Keratinocyte (primary cell): ENCODE results near the gene CLPX. TPM values are rescaled to one million over a fixed set of nuclear protein-coding genes. Genes with fewer than 3 reads are reported as not detected.
"Not testable (repeated sequence)": the region's sequence is repeated elsewhere in the genome, so short reads cannot be mapped to it uniquely, and the experiment has no call there.

Experiments
- DNase-seq: peaks from one replicate; pipeline ENCODE4 v3.0.0-alpha.2; 2011; ENCODE audit warnings: low read depth, missing footprints, low spot score
- FAIRE-seq: peaks from 2 replicates; lab custom pipeline; 2011; peaks lifted over from hg19 to GRCh38; lab: Jason Lieb, UNC
- H2AFZ ChIP-seq: 2 replicates; pipeline ENCODE4 v1.6.0; 2012; ENCODE audit warnings: low read length, control low read depth, inconsistent platforms; ENCODE audit not compliant: control insufficient read depth
- H3K27ac ChIP-seq: 2 replicates; pipeline ENCODE4 v1.5.1; 2011; ENCODE audit warnings: low read length; ENCODE audit not compliant: control insufficient read depth, insufficient read depth
- H3K27me3 ChIP-seq: 3 replicates; pipeline ENCODE4 v1.6.0; 2011; ENCODE audit warnings: low read length; ENCODE audit not compliant: control insufficient read depth, insufficient read depth; ENCODE audit errors: extremely low read depth
- H3K36me3 ChIP-seq, 2 experiments: 2 replicates in 1 of 2; 3 replicates in 1 of 2; pipeline ENCODE4 v1.5.1; 2011; ENCODE audit warnings: low read length in 2 of 2, mild to moderate bottlenecking in 1 of 2; ENCODE audit not compliant: control insufficient read depth in 2 of 2, insufficient read depth in 2 of 2; ENCODE audit errors: extremely low read depth in 1 of 2
- H3K4me1 ChIP-seq: 3 replicates; pipeline ENCODE4 v1.5.1; 2011; ENCODE audit warnings: low read length; ENCODE audit not compliant: control insufficient read depth, insufficient read depth; ENCODE audit errors: extremely low read depth
- H3K4me2 ChIP-seq: 3 replicates; pipeline ENCODE4 v1.6.0; 2011; ENCODE audit warnings: low read depth, low read length; ENCODE audit not compliant: control insufficient read depth, insufficient read depth; ENCODE audit errors: extremely low read depth
- H3K4me3 ChIP-seq, 3 experiments: fragments of 200-600 bp in 1 of 3; sonication (generic) in 1 of 3; 2 replicates in 2 of 3; 3 replicates in 1 of 3; pipeline ENCODE4 v1.5.1; 2011 to 2016; ENCODE audit warnings: low read length in 3 of 3, mild to moderate bottlenecking in 3 of 3, control low read depth in 2 of 3, inconsistent platforms in 1 of 3, low read depth in 1 of 3, mixed read lengths in 1 of 3, mixed run types in 1 of 3, moderate library complexity in 1 of 3; ENCODE audit not compliant: control insufficient read depth in 2 of 3, insufficient read depth in 2 of 3; ENCODE audit errors: extremely low read depth in 1 of 3
- H3K79me2 ChIP-seq: 2 replicates; pipeline ENCODE4 v1.6.0; 2012; ENCODE audit warnings: low read length; ENCODE audit not compliant: control insufficient read depth, insufficient read depth
- H3K9ac ChIP-seq: 3 replicates; pipeline ENCODE4 v1.6.0; 2011; ENCODE audit warnings: low read length; ENCODE audit not compliant: control insufficient read depth, insufficient read depth; ENCODE audit errors: extremely low read depth
- H3K9me1 ChIP-seq: 3 replicates; pipeline ENCODE4 v1.6.0; 2011; ENCODE audit warnings: low read length; ENCODE audit not compliant: control insufficient read depth, insufficient read depth; ENCODE audit errors: extremely low read depth
- H3K9me3 ChIP-seq: 2 replicates; pipeline ENCODE4 v1.5.1; 2012; ENCODE audit warnings: low read depth, low read length; ENCODE audit not compliant: control insufficient read depth
- H4K20me1 ChIP-seq: 3 replicates; pipeline ENCODE4 v1.6.0; 2011; ENCODE audit warnings: low read length; ENCODE audit not compliant: control insufficient read depth, insufficient read depth; ENCODE audit errors: extremely low read depth
- CTCF ChIP-seq, 3 experiments: IDR thresholded peaks in 1 of 3; conservative IDR thresholded peaks in 1 of 3; optimal IDR thresholded peaks in 1 of 3; 2 replicates in 2 of 3; 3 replicates in 1 of 3; pipeline versions ENCODE3 to v1.5.1; 2011; ENCODE audit warnings: low read length in 3 of 3, mild to moderate bottlenecking in 3 of 3, moderate library complexity in 2 of 3, control low read depth in 1 of 3, inconsistent platforms in 1 of 3; ENCODE audit not compliant: insufficient read depth in 2 of 3; ENCODE audit errors: extremely low read depth in 1 of 3
- EZH2 ChIP-seq: IDR thresholded peaks from one replicate; pipeline ENCODE4 v1.6.1; 2012; ENCODE audit warnings: inconsistent platforms, mild to moderate bottlenecking, low read length, moderate library complexity
- dilution Hi-C: fragments of 300-500 bp; cut with MboI; formaldehyde crosslinking; loops from one replicate; pipeline ENCODE4 v1.7.0; 2020; ENCODE audit warnings: low sequenced_read_pairs; ENCODE audit not compliant: extremely low pct_ligation_motif_present
- polyA plus RNA-seq, 5 experiments: library from polyadenylated mRNA; depleted of rRNA in 3 of 5; stranded (reverse) in 3 of 5; stranded (forward) in 1 of 5; unstranded in 1 of 5; fragments of >200 nt; gene quantifications; 1 replicate in 1 of 5; 2 replicates in 3 of 5; 3 replicates in 1 of 5; pipeline versions ENCODE4 v1.2.1 to v1.2.3, GENCODE V29; 2011 to 2012; ENCODE audit warnings: missing spikeins in 2 of 5, low read depth in 1 of 5, low replicate concordance in 1 of 5

Gene CLPX
- polyA plus RNA-seq, 1 donor (not counting 4 experiments of a cell fraction or from before 2014, with no cell fraction given) = 51.5 TPM

DNA sequence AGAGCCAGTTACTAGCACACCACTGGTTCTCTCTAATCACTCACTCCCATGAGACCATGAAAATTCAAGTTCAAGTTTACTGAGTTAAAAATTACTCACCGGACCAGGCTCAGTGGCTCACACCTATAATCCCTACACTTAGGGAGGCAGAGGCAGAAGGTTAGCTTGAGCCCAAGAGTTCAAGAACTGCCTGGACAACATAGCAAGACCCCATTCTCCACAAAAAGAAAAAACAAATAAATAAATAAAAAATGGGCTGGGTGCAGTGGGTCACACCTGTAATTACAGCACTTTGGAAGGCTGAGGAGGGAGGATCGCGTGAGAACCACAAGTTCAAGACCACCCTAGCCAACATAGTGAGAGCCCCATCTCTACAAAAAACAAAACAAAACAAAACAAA is 47.4 kb upstream of the CLPX start:
- no peaks in the 10 kb centered on the region for H3K36me3 ChIP-seq
- no peak overlapping the region for H3K27ac ChIP-seq
- no peaks in the 10 kb centered on the region for H3K9me1 ChIP-seq
- DNase-seq (no peak), FAIRE-seq (no peak)
- dilution Hi-C loops = no loop called here
- no peaks in the 10 kb centered on the region for H4K20me1 ChIP-seq
- no peak overlapping the region for H3K4me3 ChIP-seq
- no peak overlapping the region for H3K4me2 ChIP-seq
- no peaks in the 10 kb centered on the region for H3K79me2 ChIP-seq
- no peak overlapping the region for H3K9ac ChIP-seq
- TF ChIP-seq CTCF (optimal IDR thresholded peaks at IDR 0.05 in 1 of 3, IDR thresholded peaks at IDR 0.05 in 1 of 3, conservative IDR thresholded peaks at IDR 0.05 in 1 of 3; ENCODE audit: extremely low read depth in 1 of 3, insufficient read depth in 2 of 3, low read length in 3 of 3) = no peak
- TF ChIP-seq EZH2 = no peak
- no peak overlapping the region for H2AFZ ChIP-seq
- H3K4me1 ChIP-seq = no peaks in the 10 kb centered on the region
- no peaks in the 10 kb centered on the region for H3K27me3 ChIP-seq
- H3K9me3 ChIP-seq = no peaks in the 10 kb centered on the region

GRCh38 chr15:65231306-65231705 is 46.2 kb upstream of the CLPX start:
- DNase-seq (no peak), FAIRE-seq (no peak)
- H3K4me3 ChIP-seq = no peak overlapping the region
- no peaks in the 10 kb centered on the region for H3K79me2 ChIP-seq
- H4K20me1 ChIP-seq = no peaks in the 10 kb centered on the region
- H3K9me3 ChIP-seq = no peaks in the 10 kb centered on the region
- no peaks in the 10 kb centered on the region for H3K27me3 ChIP-seq
- no peak for TF ChIP-seq CTCF (optimal IDR thresholded peaks at IDR 0.05 in 1 of 3, IDR thresholded peaks at IDR 0.05 in 1 of 3, conservative IDR thresholded peaks at IDR 0.05 in 1 of 3; ENCODE audit: extremely low read depth in 1 of 3, insufficient read depth in 2 of 3, low read length in 3 of 3)
- no peak overlapping the region for H3K4me2 ChIP-seq
- dilution Hi-C loops = no loop called here
- H3K9me1 ChIP-seq = no peaks in the 10 kb centered on the region
- no peak overlapping the region for H3K27ac ChIP-seq
- H3K9ac ChIP-seq = no peak overlapping the region
- H3K36me3 ChIP-seq = no peaks in the 10 kb centered on the region
- H3K4me1 ChIP-seq = no peaks in the 10 kb centered on the region
- H2AFZ ChIP-seq = no peak overlapping the region

DNA sequence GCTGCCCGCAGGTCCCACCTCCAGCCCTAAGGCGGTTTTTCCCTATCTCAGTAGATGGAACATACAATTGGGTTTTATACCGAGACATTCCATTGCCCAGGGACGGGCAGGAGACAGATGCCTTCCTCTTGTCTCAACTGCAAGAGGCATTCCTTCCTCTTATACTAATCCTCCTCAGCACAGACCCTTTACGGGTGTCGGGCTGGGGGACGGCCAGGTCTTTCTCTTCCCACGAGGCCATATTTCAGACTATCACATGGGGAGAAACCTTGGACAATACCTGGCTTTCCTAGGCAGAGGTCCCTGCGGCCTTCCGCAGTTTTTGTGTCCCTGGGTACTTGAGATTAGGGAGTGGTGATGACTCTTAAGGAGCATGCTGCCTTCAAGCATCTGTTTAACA is 41.8 kb upstream of the CLPX start:
- H3K79me2 ChIP-seq, H3K27ac ChIP-seq, H3K9me3 ChIP-seq, H2AFZ ChIP-seq, FAIRE-seq, dilution Hi-C loops, H3K4me2 ChIP-seq, DNase-seq, H3K4me3 ChIP-seq, H3K27me3 ChIP-seq, H3K9me1 ChIP-seq, H4K20me1 ChIP-seq, H3K36me3 ChIP-seq, H3K4me1 ChIP-seq, H3K9ac ChIP-seq: not testable (repeated sequence)
